Gastrocnemius medialis (tissue), 4 donors: ENCODE results near the gene TMPRSS5.

Source experiments
- POLR2A ChIP-seq, 2 donors: fragments of 450-650 bp; IDR thresholded peaks; one replicate each; pipeline ENCODE4 v1.6.1; 2017; ENCODE audit warnings: antibody characterized with exemption in 2 of 2, mild to moderate bottlenecking in 2 of 2, moderate library complexity in 2 of 2
- TF ChIP-seq, protein P1 (sequence below), 5 experiments: fragments of 450-650 bp in 3 of 5; fragments of 200-600 bp in 2 of 5; sonication (generic) in 2 of 5; IDR thresholded peaks in 4 of 5; conservative IDR thresholded peaks in 1 of 5; 1 replicate in 4 of 5; 2 replicates in 1 of 5; pipeline ENCODE4 v1.5.1; 2016 to 2019; ENCODE audit warnings: antibody characterized with exemption in 5 of 5, mild to moderate bottlenecking in 3 of 5, moderate library complexity in 3 of 5

- TF ChIP-seq POLR2A (IDR thresholded peaks at IDR 0.05), result no peak
- TF ChIP-seq, protein P1, sequence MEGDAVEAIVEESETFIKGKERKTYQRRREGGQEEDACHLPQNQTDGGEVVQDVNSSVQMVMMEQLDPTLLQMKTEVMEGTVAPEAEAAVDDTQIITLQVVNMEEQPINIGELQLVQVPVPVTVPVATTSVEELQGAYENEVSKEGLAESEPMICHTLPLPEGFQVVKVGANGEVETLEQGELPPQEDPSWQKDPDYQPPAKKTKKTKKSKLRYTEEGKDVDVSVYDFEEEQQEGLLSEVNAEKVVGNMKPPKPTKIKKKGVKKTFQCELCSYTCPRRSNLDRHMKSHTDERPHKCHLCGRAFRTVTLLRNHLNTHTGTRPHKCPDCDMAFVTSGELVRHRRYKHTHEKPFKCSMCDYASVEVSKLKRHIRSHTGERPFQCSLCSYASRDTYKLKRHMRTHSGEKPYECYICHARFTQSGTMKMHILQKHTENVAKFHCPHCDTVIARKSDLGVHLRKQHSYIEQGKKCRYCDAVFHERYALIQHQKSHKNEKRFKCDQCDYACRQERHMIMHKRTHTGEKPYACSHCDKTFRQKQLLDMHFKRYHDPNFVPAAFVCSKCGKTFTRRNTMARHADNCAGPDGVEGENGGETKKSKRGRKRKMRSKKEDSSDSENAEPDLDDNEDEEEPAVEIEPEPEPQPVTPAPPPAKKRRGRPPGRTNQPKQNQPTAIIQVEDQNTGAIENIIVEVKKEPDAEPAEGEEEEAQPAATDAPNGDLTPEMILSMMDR (IDR thresholded peaks at IDR 0.05 in 4 of 5, conservative IDR thresholded peaks at IDR 0.05 in 1 of 5), result no peak
Measured at GRCh38 chr11:113651023-113651422, 55.1 kb downstream of the TMPRSS5 start.
